ENCODE measurements around the gene TERT. TPM values are rescaled to one million over a fixed set of nuclear protein-coding genes. Genes with fewer than 3 reads are reported as not detected.

Gene TERT
- total and polyA plus RNA-seq, 10 of the 15 experiments (the other 5 are each of a cell fraction or from before 2014, with no cell fraction given), result 0.08 to 21.5 (median 5.0) TPM

DNA sequence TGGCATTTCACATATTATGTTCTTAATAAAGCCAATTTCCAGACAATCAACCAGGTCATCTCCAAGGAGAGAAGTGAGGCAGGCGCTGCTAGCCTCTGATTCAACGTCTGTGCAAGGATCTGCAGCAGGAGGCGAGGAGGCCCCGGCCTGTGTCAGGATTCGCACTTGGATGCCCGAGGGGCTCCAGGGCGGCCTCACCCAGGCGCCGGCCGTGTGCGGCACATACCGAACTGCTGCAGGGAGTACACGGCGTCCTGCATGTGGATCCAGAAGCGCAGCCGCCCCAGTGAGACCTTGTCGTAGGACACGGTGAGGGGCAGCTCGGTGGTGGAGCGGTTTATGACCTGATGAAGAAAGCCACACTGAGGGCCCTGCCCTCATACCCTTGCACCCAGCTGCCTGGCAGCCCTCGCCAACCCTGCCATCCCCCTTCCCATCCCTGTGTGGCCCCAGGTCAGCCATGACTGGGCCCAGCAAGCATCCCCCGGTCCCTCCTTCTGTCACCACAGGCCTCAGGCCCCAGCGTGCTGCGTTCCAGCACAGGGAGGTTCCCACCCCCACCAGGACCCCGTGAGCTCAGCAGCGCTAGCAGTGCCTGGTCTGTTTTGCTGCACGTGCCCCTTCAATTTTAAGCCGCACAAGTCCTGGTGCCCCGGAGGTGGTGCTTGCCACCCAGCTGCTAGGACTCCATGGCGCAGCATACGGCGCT, 40.1 kb upstream of the TERT start (continued):
- no peak for TF ChIP-seq ZBTB4 (CRISPR knock-in tag; IDR thresholded peaks at IDR 0.05)
- TF ChIP-seq, protein P1, sequence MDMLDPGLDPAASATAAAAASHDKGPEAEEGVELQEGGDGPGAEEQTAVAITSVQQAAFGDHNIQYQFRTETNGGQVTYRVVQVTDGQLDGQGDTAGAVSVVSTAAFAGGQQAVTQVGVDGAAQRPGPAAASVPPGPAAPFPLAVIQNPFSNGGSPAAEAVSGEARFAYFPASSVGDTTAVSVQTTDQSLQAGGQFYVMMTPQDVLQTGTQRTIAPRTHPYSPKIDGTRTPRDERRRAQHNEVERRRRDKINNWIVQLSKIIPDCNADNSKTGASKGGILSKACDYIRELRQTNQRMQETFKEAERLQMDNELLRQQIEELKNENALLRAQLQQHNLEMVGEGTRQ (IDR thresholded peaks at IDR 0.05; ENCODE audit: borderline replicate concordance, low read depth, low read length), result no peak
- TF ChIP-seq CREB1 (IDR thresholded peaks at IDR 0.05; ENCODE audit: low read depth), result no peak
- TF ChIP-seq IKZF1 (conservative IDR thresholded peaks at IDR 0.05), result no peak
- TF ChIP-seq EP300 (IDR thresholded peaks at IDR 0.05; ENCODE audit: borderline replicate concordance in 1 of 2, control insufficient read depth in 1 of 2, low read depth in 2 of 2, low read length in 2 of 2), result no peak
- TF ChIP-seq, protein P2, sequence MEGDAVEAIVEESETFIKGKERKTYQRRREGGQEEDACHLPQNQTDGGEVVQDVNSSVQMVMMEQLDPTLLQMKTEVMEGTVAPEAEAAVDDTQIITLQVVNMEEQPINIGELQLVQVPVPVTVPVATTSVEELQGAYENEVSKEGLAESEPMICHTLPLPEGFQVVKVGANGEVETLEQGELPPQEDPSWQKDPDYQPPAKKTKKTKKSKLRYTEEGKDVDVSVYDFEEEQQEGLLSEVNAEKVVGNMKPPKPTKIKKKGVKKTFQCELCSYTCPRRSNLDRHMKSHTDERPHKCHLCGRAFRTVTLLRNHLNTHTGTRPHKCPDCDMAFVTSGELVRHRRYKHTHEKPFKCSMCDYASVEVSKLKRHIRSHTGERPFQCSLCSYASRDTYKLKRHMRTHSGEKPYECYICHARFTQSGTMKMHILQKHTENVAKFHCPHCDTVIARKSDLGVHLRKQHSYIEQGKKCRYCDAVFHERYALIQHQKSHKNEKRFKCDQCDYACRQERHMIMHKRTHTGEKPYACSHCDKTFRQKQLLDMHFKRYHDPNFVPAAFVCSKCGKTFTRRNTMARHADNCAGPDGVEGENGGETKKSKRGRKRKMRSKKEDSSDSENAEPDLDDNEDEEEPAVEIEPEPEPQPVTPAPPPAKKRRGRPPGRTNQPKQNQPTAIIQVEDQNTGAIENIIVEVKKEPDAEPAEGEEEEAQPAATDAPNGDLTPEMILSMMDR (IDR thresholded peaks at IDR 0.05 in 2 of 3, conservative IDR thresholded peaks at IDR 0.05 in 1 of 3; ENCODE audit: control insufficient read depth in 2 of 3, extremely low read depth in 1 of 3, insufficient read depth in 1 of 3, low read depth in 3 of 3, low read length in 3 of 3), result no peak
- no peak for TF ChIP-seq CEBPZ (IDR thresholded peaks at IDR 0.05; ENCODE audit: low read depth, low read length)
- no peak for TF ChIP-seq SP1 (IDR thresholded peaks at IDR 0.05; ENCODE audit: low read depth, low read length)
